Measurements from ENCODE around the gene DNER.

DNA sequence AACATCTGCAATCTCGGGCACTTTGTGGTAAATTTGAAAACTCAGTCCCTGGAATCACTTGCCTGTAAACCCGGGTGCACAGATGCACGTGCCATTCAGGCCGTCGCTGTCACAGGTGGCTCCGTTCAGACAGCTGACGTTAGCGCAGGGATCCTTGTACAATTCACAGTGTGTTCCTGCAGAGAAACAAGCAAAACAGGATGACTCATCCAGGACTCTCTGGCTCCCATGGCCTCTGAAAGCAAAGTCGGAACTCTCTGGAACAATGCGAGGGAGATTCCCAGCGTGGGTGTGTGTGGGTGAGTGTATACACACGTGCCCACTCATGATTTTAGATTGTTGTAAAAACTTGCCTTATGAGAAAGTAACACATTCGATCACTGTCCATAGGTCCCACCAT, 307.2 kb downstream of the DNER start:
- TF ChIP-seq, protein P1, sequence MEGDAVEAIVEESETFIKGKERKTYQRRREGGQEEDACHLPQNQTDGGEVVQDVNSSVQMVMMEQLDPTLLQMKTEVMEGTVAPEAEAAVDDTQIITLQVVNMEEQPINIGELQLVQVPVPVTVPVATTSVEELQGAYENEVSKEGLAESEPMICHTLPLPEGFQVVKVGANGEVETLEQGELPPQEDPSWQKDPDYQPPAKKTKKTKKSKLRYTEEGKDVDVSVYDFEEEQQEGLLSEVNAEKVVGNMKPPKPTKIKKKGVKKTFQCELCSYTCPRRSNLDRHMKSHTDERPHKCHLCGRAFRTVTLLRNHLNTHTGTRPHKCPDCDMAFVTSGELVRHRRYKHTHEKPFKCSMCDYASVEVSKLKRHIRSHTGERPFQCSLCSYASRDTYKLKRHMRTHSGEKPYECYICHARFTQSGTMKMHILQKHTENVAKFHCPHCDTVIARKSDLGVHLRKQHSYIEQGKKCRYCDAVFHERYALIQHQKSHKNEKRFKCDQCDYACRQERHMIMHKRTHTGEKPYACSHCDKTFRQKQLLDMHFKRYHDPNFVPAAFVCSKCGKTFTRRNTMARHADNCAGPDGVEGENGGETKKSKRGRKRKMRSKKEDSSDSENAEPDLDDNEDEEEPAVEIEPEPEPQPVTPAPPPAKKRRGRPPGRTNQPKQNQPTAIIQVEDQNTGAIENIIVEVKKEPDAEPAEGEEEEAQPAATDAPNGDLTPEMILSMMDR (IDR thresholded peaks at IDR 0.05 in 4 of 5, conservative IDR thresholded peaks at IDR 0.05 in 1 of 5): no peak
- no peak for TF ChIP-seq POLR2A (IDR thresholded peaks at IDR 0.05)

All from gastrocnemius medialis (tissue), 4 donors.